Measurements from ENCODE around the gene KCTD2.

DNA sequence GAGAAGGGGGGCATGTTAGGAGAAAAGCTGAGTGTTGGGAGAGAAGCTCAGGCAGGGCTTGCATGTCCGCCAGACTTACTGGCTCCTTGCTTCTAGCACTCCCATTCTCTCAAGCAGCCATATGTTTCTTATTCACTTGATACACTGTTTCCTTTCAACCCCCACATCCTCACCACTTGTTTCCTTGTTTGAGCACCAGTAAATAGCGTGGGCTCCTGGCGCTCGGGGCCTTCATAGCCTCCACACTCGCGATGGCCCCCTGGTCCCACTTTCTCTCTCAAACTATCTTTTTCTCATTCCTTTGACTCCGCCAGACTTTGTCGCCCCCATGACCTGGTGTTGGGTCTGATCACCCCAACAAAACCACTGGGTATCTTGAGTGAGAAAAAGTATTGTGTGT, 16.9 kb upstream of the KCTD2 start:
- TF ChIP-seq EZH2 (IDR thresholded peaks at IDR 0.05) = no peak
- no peak for TF ChIP-seq POLR2AphosphoS5 (IDR thresholded peaks at IDR 0.05; ENCODE audit: borderline replicate concordance, low read depth, low read length)
- TF ChIP-seq FOXP2 (optimal IDR thresholded peaks at IDR 0.05; ENCODE audit: control extremely low read depth, extremely low read length, insufficient read depth) = no peak

Data from SK-N-MC (cell line).